HepG2 (cell line): ENCODE measurements around the gene LRRC43. TPM values are rescaled to one million over a fixed set of nuclear protein-coding genes. Genes with fewer than 3 reads are reported as not detected.

Experiments used
- ATAC-seq: fragments of 200-7000 bp; cut with Tn5 transposase; 3 replicates; pipeline ENCODE4 v1.9.1; 2020; ENCODE audit warnings: mild to moderate bottlenecking, moderate library complexity
- BruUV-seq: library from RNA; stranded (reverse); fragments of 400-500 nt; replicated peaks from 2 replicates; lab custom pipeline; 2021; lab: Mats Ljungman, UMichigan
- CTCF ChIA-PET: fragments of 300-600 bp; formaldehyde crosslinking; extraction: SDS; loops from one replicate; lab custom pipeline; 2021; ENCODE audit warnings: low total read pairs, inconsistent platforms, low intra/inter-chr PET ratio; lab: Yijun Ruan, JAX
- POLR2A ChIA-PET: fragments of 350-600 bp; sonication (Branson Sonifier 250); formaldehyde crosslinking; loops from one replicate; lab custom pipeline; 2020; ENCODE audit warnings: antibody characterized with exemption, inconsistent platforms; lab: Yijun Ruan, JAX
- DNase-seq: peaks from one replicate; pipeline ENCODE4 v3.0.0-alpha.2; 2015; ENCODE audit warnings: low spot score
- FAIRE-seq: peaks from 3 replicates; lab custom pipeline; 2011; peaks lifted over from hg19 to GRCh38; lab: Jason Lieb, UNC
- H2AFZ ChIP-seq: one replicate; pipeline ENCODE4 v1.6.1; 2011; ENCODE audit warnings: low read length, inconsistent platforms
- H3K27ac ChIP-seq: fragments of 300-600 bp; 3 replicates; pipeline ENCODE4 v1.8.0; 2011; ENCODE audit warnings: mixed run types, mild to moderate bottlenecking, mixed read lengths, low read length, inconsistent platforms; ENCODE audit not compliant: insufficient read depth; ENCODE audit errors: extremely low read length
- H3K27me3 ChIP-seq, 2 experiments: fragments of 200-600 bp in 1 of 2; 2 replicates in 1 of 2; 3 replicates in 1 of 2; pipeline versions ENCODE4 v1.6.0 to v1.8.0; 2011; ENCODE audit warnings: low read length in 2 of 2, mild to moderate bottlenecking in 2 of 2, moderate library complexity in 2 of 2, inconsistent platforms in 1 of 2; ENCODE audit not compliant: insufficient read depth in 2 of 2, control insufficient read depth in 1 of 2
- H3K36me3 ChIP-seq, 2 experiments: fragments of 200-600 bp in 1 of 2; replicated peaks in 1 of 2; 2 replicates in 1 of 2; 3 replicates in 1 of 2; pipeline versions ENCODE4 v1.5.1 to v1.8.0; 2011; ENCODE audit warnings: low read length in 2 of 2, inconsistent platforms in 1 of 2; ENCODE audit not compliant: insufficient read depth in 2 of 2, control insufficient read depth in 1 of 2
- H3K4me1 ChIP-seq: 2 replicates; pipeline ENCODE4 v1.5.1; 2012; ENCODE audit warnings: low read length, inconsistent platforms; ENCODE audit not compliant: insufficient read depth
- H3K4me2 ChIP-seq: 2 replicates; pipeline ENCODE4 v1.6.0; 2011; ENCODE audit warnings: low read depth, low read length, inconsistent platforms
- H3K4me3 ChIP-seq, 3 experiments: fragments of 200-600 bp in 1 of 3; sonication (generic), shearing (Covaris generic) in 1 of 3; replicated peaks in 1 of 3; 2 replicates each; pipeline ENCODE4 v1.5.1; 2011 to 2016; ENCODE audit warnings: low read length in 3 of 3, inconsistent platforms in 2 of 3, low read depth in 2 of 3, mild to moderate bottlenecking in 2 of 3, control low read depth in 1 of 3, mixed read lengths in 1 of 3; ENCODE audit not compliant: insufficient read depth in 1 of 3
- H3K79me2 ChIP-seq: one replicate; pipeline ENCODE4 v1.6.1; 2011; ENCODE audit warnings: low read length, inconsistent platforms; ENCODE audit not compliant: insufficient read depth
- H3K9ac ChIP-seq: 2 replicates; pipeline ENCODE4 v1.6.0; 2011; ENCODE audit warnings: mild to moderate bottlenecking, low read depth, low read length, inconsistent platforms; ENCODE audit not compliant: insufficient read depth
- H3K9me3 ChIP-seq: 2 replicates; pipeline ENCODE4 v1.5.1; 2012; ENCODE audit warnings: mild to moderate bottlenecking, low read length
- H4K20me1 ChIP-seq: 2 replicates; pipeline ENCODE4 v1.6.0; 2011; ENCODE audit warnings: inconsistent platforms, mild to moderate bottlenecking, low read length, moderate library complexity; ENCODE audit not compliant: insufficient read depth
- ATF7-NPFF ChIP-seq: sonication (generic); formaldehyde crosslinking; IDR thresholded peaks from 2 replicates; pipeline ENCODE4 v1.8.1; 2023; ENCODE audit warnings: mild to moderate bottlenecking, low read depth, missing genetic modification reagents, moderate library complexity
- GABPA ChIP-seq, 2 experiments: IDR thresholded peaks; 2 replicates each; pipeline ENCODE4 v1.6.1; 2011 to 2016; ENCODE audit warnings: low read depth in 2 of 2, low read length in 1 of 2, missing biosample characterization in 1 of 2, missing genetic modification characterization in 1 of 2
- KDM2A ChIP-seq: sonication (generic); formaldehyde crosslinking; IDR thresholded peaks from 2 replicates; pipeline ENCODE4 v1.4.0; 2020; ENCODE audit warnings: low read depth, missing genetic modification reagents, borderline replicate concordance
- MYC ChIP-seq: sonication (generic); formaldehyde crosslinking; IDR thresholded peaks from 2 replicates; pipeline ENCODE4 v1.9.0; 2021; ENCODE audit warnings: missing genetic modification reagents, borderline replicate concordance
- NFE2 ChIP-seq: sonication (generic); formaldehyde crosslinking; IDR thresholded peaks from 2 replicates; pipeline ENCODE4 v1.4.0; 2020; ENCODE audit warnings: missing genetic modification reagents
- TEAD2 ChIP-seq: sonication (generic); formaldehyde crosslinking; IDR thresholded peaks from 2 replicates; pipeline ENCODE4 v1.9.0; 2021; ENCODE audit warnings: missing genetic modification reagents
- TFE3 ChIP-seq: IDR thresholded peaks from 2 replicates; pipeline ENCODE4 v1.6.1; 2016
- TIGD3 ChIP-seq: sonication (generic); formaldehyde crosslinking; IDR thresholded peaks from 2 replicates; pipeline ENCODE4 v1.5.1; 2020; ENCODE audit warnings: mild to moderate bottlenecking, missing genetic modification reagents, borderline replicate concordance
- TMF1 ChIP-seq: sonication (generic); formaldehyde crosslinking; IDR thresholded peaks from 2 replicates; pipeline ENCODE4 v1.8.1; 2022; ENCODE audit warnings: low read depth, missing genetic modification reagents
- XRCC5 ChIP-seq: fragments of 200-400 bp; formaldehyde crosslinking; optimal IDR thresholded peaks from 2 replicates; pipeline ENCODE3; 2017; ENCODE audit warnings: mild to moderate bottlenecking, low read length
- ZBTB7A ChIP-seq: sonication (generic); formaldehyde crosslinking; IDR thresholded peaks from 2 replicates; pipeline ENCODE4 v1.8.0; 2022; ENCODE audit warnings: mild to moderate bottlenecking, missing genetic modification reagents
- ZNF282 ChIP-seq: fragments of 450-650 bp; IDR thresholded peaks from 2 replicates; pipeline ENCODE4 v1.6.1; 2018; ENCODE audit not compliant: partially characterized antibody
- ZNF513 ChIP-seq: sonication (generic); formaldehyde crosslinking; conservative IDR thresholded peaks from 2 replicates; pipeline ENCODE4 v1.5.0; 2020; ENCODE audit warnings: missing genetic modification reagents
- ZNF549 ChIP-seq: sonication (generic); formaldehyde crosslinking; IDR thresholded peaks from 2 replicates; pipeline ENCODE4 v1.5.0; 2020; ENCODE audit warnings: missing genetic modification reagents
- ZNF720 ChIP-seq: sonication (generic); formaldehyde crosslinking; IDR thresholded peaks from 2 replicates; pipeline ENCODE4 v1.4.0; 2020; ENCODE audit warnings: missing genetic modification reagents
- WGBS: methylation state at CpG from one replicate; pipeline ENCODE4 v1.1.6; 2017; ENCODE audit warnings: low lambda C conversion rate; 5-methylcytosine and 5-hydroxymethylcytosine counted together
- in situ Hi-C: cut with HindIII; loops from 2 replicates; pipeline ENCODE4 v1.10.0; 2017; ENCODE audit warnings: low pct_unique_long_range_greater_than_20kb; ENCODE audit not compliant: extremely low pct_ligation_motif_present
- intact Hi-C: fragments of 100-400 bp; cut with micrococcal nuclease; formaldehyde crosslinking; loops from one replicate; pipeline ENCODE4 v1.10.0; 2022; ENCODE audit not compliant: unreplicated experiment
- polyA plus RNA-seq, 8 experiments: library from polyadenylated mRNA; depleted of rRNA in 3 of 8; stranded (reverse) in 7 of 8; unstranded in 1 of 8; fragments of >200 nt; fragmentation: Illumina TruSeq in 4 of 8; extraction: Trizol in 4 of 8; gene quantifications; 2 replicates each; pipeline versions ENCODE4 v1.2.1 to v1.2.3, GENCODE V29; 2011 to 2016; ENCODE audit warnings: low read depth in 4 of 8, missing spikeins in 1 of 8, mixed read lengths in 1 of 8; ENCODE audit not compliant: insufficient read depth in 1 of 8
- total RNA-seq, 5 experiments: library from RNA; depleted of rRNA; stranded (reverse); fragments of >200 nt; fragmentation: Illumina TruSeq; extraction: Trizol; gene quantifications; 2 replicates each; pipeline ENCODE4 v1.2.3, GENCODE V29; 2016; ENCODE audit warnings: low read depth in 1 of 5

LRRC43 gene
- total and polyA plus RNA-seq, 2 of the 13 experiments (the other 11 are each of a cell fraction or from before 2014, with no cell fraction given) = not detected

GRCh38 chr12:122158700-122159285 lies 24.1 kb upstream of the LRRC43 start:
- BruUV-seq = no TSS peak
- H3K79me2 ChIP-seq = no peaks in the 10 kb centered on the region
- CTCF ChIA-PET = no interaction called here
- H3K4me2 ChIP-seq = no peak overlapping the region
- no peaks in the 10 kb centered on the region for H3K9me3 ChIP-seq
- H3K4me1 ChIP-seq = 0 out of 2 replicates have a peak, but pooled peaks cover under 1% of the 10 kb centered on the region
- ATAC-seq (no peak), DNase-seq (no peak), FAIRE-seq (no peak)
- no peaks in the 10 kb centered on the region for H3K36me3 ChIP-seq
- no peak overlapping the region for H3K4me3 ChIP-seq
- WGBS = 48% methylated on average over 7 of the region's 7 CpGs
- no peak for TF ChIP-seq ZNF282
- TF ChIP-seq GABPA (IDR thresholded peaks at IDR 0.05; ENCODE audit: low read depth, low read length) = no peak
- no peak for TF ChIP-seq GABPA (CRISPR knock-in tag; IDR thresholded peaks at IDR 0.05; ENCODE audit: low read depth)
- TF ChIP-seq NFE2 (CRISPR knock-in tag) = no peak
- no peak for TF ChIP-seq TIGD3 (CRISPR knock-in tag)
- TF ChIP-seq ZBTB7A (CRISPR knock-in tag) = no peak
- TF ChIP-seq ZNF720 (CRISPR knock-in tag) = no peak
- TF ChIP-seq ATF7-NPFF (CRISPR knock-in tag) = no peak
- TF ChIP-seq XRCC5 = no peak
- no peak for TF ChIP-seq TFE3 (CRISPR knock-in tag)
- TF ChIP-seq KDM2A = no peak
- TF ChIP-seq MYC (CRISPR knock-in tag) = no peak
- TF ChIP-seq TEAD2 (CRISPR knock-in tag) = no peak
- TF ChIP-seq ZNF513 (CRISPR knock-in tag) = no peak
- TF ChIP-seq ZNF549 = no peak
- TF ChIP-seq TMF1 = no peak
- TF ChIP-seq, all 625 proteins: peak for 0
- H2AFZ ChIP-seq = no peak overlapping the region
- H4K20me1 ChIP-seq = no peaks in the 10 kb centered on the region
- H3K9ac ChIP-seq = no peak overlapping the region
- in situ Hi-C loops = no loop called here
- peaks cover 0 to 8% of the 10 kb centered on the region in 2 experiments; a peak in 3 of 5 replicates for H3K27me3 ChIP-seq
- H3K27ac ChIP-seq = no peak overlapping the region
- POLR2A ChIA-PET = no interaction called here
- intact Hi-C loops = no loop called here
